ENCODE results near the gene ALDH1B1.

ALDH1B1 gene

GRCh38 chr9:38392235-38393127 lies at the start of gene ALDH1B1:
Gene ALDH1B1 (plus strand): TSS chr9:38392702. CDS start chr9:38395749, 3,047 bp downstream.
- DNase-seq (ENCODE audit: insufficient read length, low spot score) = peak; percentile 72
- no peak for FAIRE-seq

- FAIRE-seq (no peak), DNase-seq (ENCODE audit: insufficient read length, low spot score) (no peak)
Measured at GRCh38 chr9:38343037-38343436, 49.5 kb upstream of the ALDH1B1 start.

GRCh38 chr9:38343552-38343951 lies 49.0 kb upstream of the ALDH1B1 start:
- DNase-seq (ENCODE audit: insufficient read length, low spot score) (no peak), FAIRE-seq (no peak)

GRCh38 chr9:38344566-38345324 lies 47.8 kb upstream of the ALDH1B1 start:
- DNase-seq (ENCODE audit: insufficient read length, low spot score) = no peak
- no peak for FAIRE-seq

- FAIRE-seq = no peak
Measured at GRCh38 chr9:38345851-38346755, 46.4 kb upstream of the ALDH1B1 start.

GRCh38 chr9:38346811-38347210 lies 45.7 kb upstream of the ALDH1B1 start:
- FAIRE-seq (no peak), DNase-seq (ENCODE audit: insufficient read length, low spot score) (no peak)

More at GRCh38 chr9:38345851-38346755, 46.4 kb upstream of the ALDH1B1 start:
- DNase-seq (ENCODE audit: insufficient read length, low spot score) = no peak

- no peak for DNase-seq (ENCODE audit: insufficient read length, low spot score)
- no peak for FAIRE-seq
Measured at GRCh38 chr9:38347271-38347671, 45.2 kb upstream of the ALDH1B1 start.

GRCh38 chr9:38347946-38348345 lies 44.6 kb upstream of the ALDH1B1 start:
- DNase-seq (ENCODE audit: insufficient read length, low spot score) (no peak), FAIRE-seq (no peak)

GRCh38 chr9:38350529-38350928 lies 42.0 kb upstream of the ALDH1B1 start:
- no peak for DNase-seq (ENCODE audit: insufficient read length, low spot score)
- no peak for FAIRE-seq

- no peak for DNase-seq (ENCODE audit: insufficient read length, low spot score)
- no peak for FAIRE-seq
Measured at GRCh38 chr9:38352530-38353328, 39.8 kb upstream of the ALDH1B1 start.

GRCh38 chr9:38355115-38355514 lies 37.4 kb upstream of the ALDH1B1 start:
- FAIRE-seq (no peak), DNase-seq (ENCODE audit: insufficient read length, low spot score) (no peak)

- DNase-seq (ENCODE audit: insufficient read length, low spot score) (no peak), FAIRE-seq (no peak)
Measured at GRCh38 chr9:38355517-38356120, 36.9 kb upstream of the ALDH1B1 start.

- DNase-seq (ENCODE audit: insufficient read length, low spot score) = no peak
- no peak for FAIRE-seq
Measured at GRCh38 chr9:38356851-38357250, 35.7 kb upstream of the ALDH1B1 start.

GRCh38 chr9:38357350-38358114 lies 35.0 kb upstream of the ALDH1B1 start:
- DNase-seq (ENCODE audit: insufficient read length, low spot score) = no peak

GRCh38 chr9:38358390-38359296 lies 33.9 kb upstream of the ALDH1B1 start:
- no peak for FAIRE-seq

More at GRCh38 chr9:38357350-38358114, 35.0 kb upstream of the ALDH1B1 start:
- no peak for FAIRE-seq

GRCh38 chr9:38359297-38359653 lies 33.2 kb upstream of the ALDH1B1 start:
- FAIRE-seq (no peak), DNase-seq (ENCODE audit: insufficient read length, low spot score) (no peak)

More at GRCh38 chr9:38358390-38359296, 33.9 kb upstream of the ALDH1B1 start:
- no peak for DNase-seq (ENCODE audit: insufficient read length, low spot score)

GRCh38 chr9:38359689-38360385 lies 32.7 kb upstream of the ALDH1B1 start:
- DNase-seq (ENCODE audit: insufficient read length, low spot score) (no peak), FAIRE-seq (no peak)
